DND-41 (cell line): ENCODE data around the gene FLNA.

Experiments
- ATAC-seq: fragments of 200-7000 bp; cut with Tn5 transposase; 3 replicates; pipeline ENCODE4 v1.9.1; 2021; ENCODE audit warnings: low read depth; ENCODE audit not compliant: insufficient read depth
- DNase-seq: peaks from one replicate; pipeline ENCODE4 v3.0.0-alpha.2; 2020
- H2AFZ ChIP-seq: 2 replicates; pipeline ENCODE4 v1.6.0; 2012; ENCODE audit warnings: low read depth, low read length
- H3K27ac ChIP-seq: 2 replicates; pipeline ENCODE4 v1.5.1; 2012; ENCODE audit warnings: low read length, inconsistent platforms
- H3K27me3 ChIP-seq: fragments of 200-600 bp; sonication (generic); 2 replicates; pipeline ENCODE4 v1.6.0; 2012; ENCODE audit warnings: low read length, mild to moderate bottlenecking, inconsistent platforms; ENCODE audit not compliant: insufficient read depth, poor library complexity
- H3K36me3 ChIP-seq: 2 replicates; pipeline ENCODE4 v1.5.1; 2012; ENCODE audit warnings: low read length, inconsistent platforms; ENCODE audit not compliant: insufficient read depth
- H3K4me1 ChIP-seq: 2 replicates; pipeline ENCODE4 v1.5.1; 2012; ENCODE audit warnings: mild to moderate bottlenecking, low read length; ENCODE audit not compliant: insufficient read depth
- H3K4me2 ChIP-seq: 2 replicates; pipeline ENCODE4 v1.6.0; 2012; ENCODE audit warnings: mild to moderate bottlenecking, moderate library complexity, low read length, inconsistent platforms; ENCODE audit not compliant: insufficient read depth
- H3K4me3 ChIP-seq, 2 experiments: fragments of 200-600 bp in 1 of 2; shearing (Covaris generic) in 1 of 2; 2 replicates each; pipeline ENCODE4 v1.5.1; 2012 to 2016; ENCODE audit warnings: inconsistent platforms in 2 of 2, low read length in 2 of 2, mild to moderate bottlenecking in 2 of 2, low read depth in 1 of 2, moderate library complexity in 1 of 2
- H3K79me2 ChIP-seq: 2 replicates; pipeline ENCODE4 v1.6.0; 2012; ENCODE audit warnings: low read length, inconsistent platforms; ENCODE audit not compliant: insufficient read depth
- H3K9ac ChIP-seq: 2 replicates; pipeline ENCODE4 v1.6.0; 2012; ENCODE audit warnings: low read depth, mild to moderate bottlenecking, inconsistent platforms, low read length, moderate library complexity
- H3K9me3 ChIP-seq: 2 replicates; pipeline ENCODE4 v1.5.1; 2012; ENCODE audit warnings: low read length, moderate library complexity, mild to moderate bottlenecking, inconsistent platforms; ENCODE audit not compliant: insufficient read depth, severe bottlenecking
- H4K20me1 ChIP-seq: 2 replicates; pipeline ENCODE4 v1.6.0; 2012; ENCODE audit warnings: low read length; ENCODE audit not compliant: insufficient read depth
- EZH2 ChIP-seq: IDR thresholded peaks from 3 replicates; pipeline ENCODE4 v1.6.1; 2012; ENCODE audit warnings: borderline replicate concordance, low read depth, mild to moderate bottlenecking, moderate library complexity, low read length, inconsistent platforms; ENCODE audit not compliant: severe bottlenecking
- TF ChIP-seq, protein P1 (sequence below): IDR thresholded peaks from 2 replicates; pipeline ENCODE4 v1.5.1; 2012; ENCODE audit warnings: borderline replicate concordance, low read length, moderate library complexity, mild to moderate bottlenecking; ENCODE audit not compliant: poor library complexity, severe bottlenecking; ENCODE audit errors: extremely low read depth

Gene FLNA

DNA sequence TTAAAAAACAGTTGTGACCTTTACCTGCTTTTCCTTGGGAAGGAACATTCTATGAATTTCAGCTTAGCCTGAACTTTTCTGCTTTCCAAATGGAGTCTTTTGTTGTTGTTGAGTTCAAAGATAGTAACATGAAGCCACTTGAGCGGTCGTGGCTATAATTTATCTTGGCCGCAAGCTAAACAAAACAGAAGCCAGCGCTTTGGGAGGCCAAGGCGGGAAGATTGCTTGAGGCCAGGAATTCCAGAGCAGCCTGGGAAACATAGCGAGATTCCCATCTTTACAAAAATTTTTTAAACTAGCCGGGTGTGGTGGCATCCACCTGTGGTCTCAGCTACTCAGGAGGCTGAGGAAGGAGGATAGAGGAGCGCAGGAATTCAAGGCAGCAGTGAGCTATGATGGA is 48.9 kb downstream of the FLNA start:
- Histone ChIP-seq H3K4me1 (peaks cover 12% of the 10 kb centered on the region), H4K20me1 (no peaks in the 10 kb centered on the region), H3K9me3 (no peaks in the 10 kb centered on the region), H3K27me3 (no peaks in the 10 kb centered on the region), H3K4me2 (no peak overlapping the region), H3K36me3 (no peaks in the 10 kb centered on the region), H3K79me2 (no peaks in the 10 kb centered on the region), H2AFZ (no peak overlapping the region), H3K9ac (no peak overlapping the region), H3K4me3 (no peak overlapping the region), H3K27ac (no peak overlapping the region)
- DNase-seq (no peak), ATAC-seq (no peak)
- TF ChIP-seq, protein P1, sequence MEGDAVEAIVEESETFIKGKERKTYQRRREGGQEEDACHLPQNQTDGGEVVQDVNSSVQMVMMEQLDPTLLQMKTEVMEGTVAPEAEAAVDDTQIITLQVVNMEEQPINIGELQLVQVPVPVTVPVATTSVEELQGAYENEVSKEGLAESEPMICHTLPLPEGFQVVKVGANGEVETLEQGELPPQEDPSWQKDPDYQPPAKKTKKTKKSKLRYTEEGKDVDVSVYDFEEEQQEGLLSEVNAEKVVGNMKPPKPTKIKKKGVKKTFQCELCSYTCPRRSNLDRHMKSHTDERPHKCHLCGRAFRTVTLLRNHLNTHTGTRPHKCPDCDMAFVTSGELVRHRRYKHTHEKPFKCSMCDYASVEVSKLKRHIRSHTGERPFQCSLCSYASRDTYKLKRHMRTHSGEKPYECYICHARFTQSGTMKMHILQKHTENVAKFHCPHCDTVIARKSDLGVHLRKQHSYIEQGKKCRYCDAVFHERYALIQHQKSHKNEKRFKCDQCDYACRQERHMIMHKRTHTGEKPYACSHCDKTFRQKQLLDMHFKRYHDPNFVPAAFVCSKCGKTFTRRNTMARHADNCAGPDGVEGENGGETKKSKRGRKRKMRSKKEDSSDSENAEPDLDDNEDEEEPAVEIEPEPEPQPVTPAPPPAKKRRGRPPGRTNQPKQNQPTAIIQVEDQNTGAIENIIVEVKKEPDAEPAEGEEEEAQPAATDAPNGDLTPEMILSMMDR = no peak
- TF ChIP-seq EZH2 = no peak

DNA sequence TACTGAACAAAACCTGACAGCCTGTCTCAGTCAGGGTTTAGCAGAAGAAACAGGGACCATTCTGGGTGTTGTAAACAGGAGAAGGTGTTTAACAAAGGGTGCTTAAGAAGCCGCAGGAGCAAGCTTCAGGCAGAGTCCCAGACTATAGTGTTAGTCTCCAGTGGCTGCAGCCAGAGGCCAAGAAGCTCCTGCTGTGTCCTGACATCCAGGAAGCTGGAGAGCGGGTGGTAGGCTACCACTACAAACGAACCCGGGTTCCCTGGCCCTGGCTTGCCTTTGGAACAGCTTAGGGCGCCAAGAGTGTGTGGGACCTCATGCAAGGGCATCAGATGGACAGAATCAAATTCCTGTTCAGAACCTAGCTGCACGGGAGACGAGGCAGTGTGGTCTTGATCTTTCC is 50.9 kb downstream of the FLNA start:
- no peak for ATAC-seq
- Histone ChIP-seq H3K27me3 (no peaks in the 10 kb centered on the region), H3K9me3 (no peaks in the 10 kb centered on the region), H4K20me1 (no peaks in the 10 kb centered on the region), H3K4me2 (no peak overlapping the region), H3K9ac (no peak overlapping the region), H3K36me3 (no peaks in the 10 kb centered on the region), H2AFZ (no peak overlapping the region), H3K27ac (no peak overlapping the region), H3K4me1 (peaks cover 12% of the 10 kb centered on the region), H3K4me3 (no peak overlapping the region), H3K79me2 (no peaks in the 10 kb centered on the region)
- no peak for TF ChIP-seq EZH2
- TF ChIP-seq, protein P1 = no peak
- no peak for DNase-seq

DNA sequence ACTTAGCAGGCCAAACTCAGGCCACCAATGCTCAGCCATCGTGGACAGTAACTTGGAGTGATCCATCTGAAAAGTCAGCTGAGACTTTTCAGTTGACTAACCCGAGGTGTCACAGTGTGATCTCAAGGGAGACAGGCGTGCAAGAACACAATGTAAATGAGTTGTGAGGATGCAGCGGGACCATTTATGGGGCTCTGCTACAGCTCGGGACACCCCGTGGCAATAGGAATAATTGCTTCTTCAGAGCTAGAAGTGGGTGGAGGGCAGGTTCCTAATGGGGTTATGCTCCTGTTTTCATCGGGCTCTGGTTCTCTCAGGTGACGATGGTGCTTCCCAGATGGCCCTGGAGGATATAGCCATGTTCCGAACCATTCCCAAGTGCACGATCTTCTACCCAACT is 51.5 kb downstream of the FLNA start:
- TF ChIP-seq, protein P1 = no peak
- no peak for TF ChIP-seq EZH2
- Histone ChIP-seq H3K36me3 (no peaks in the 10 kb centered on the region), H3K27ac (no peak overlapping the region), H3K9me3 (no peaks in the 10 kb centered on the region), H3K27me3 (no peaks in the 10 kb centered on the region), H3K4me3 (no peak overlapping the region), H3K9ac (no peak overlapping the region), H3K4me2 (no peak overlapping the region), H2AFZ (no peak overlapping the region), H4K20me1 (no peaks in the 10 kb centered on the region), H3K4me1 (peaks cover 12% of the 10 kb centered on the region), H3K79me2 (no peaks in the 10 kb centered on the region)
- no peak for DNase-seq
- no peak for ATAC-seq

DNA sequence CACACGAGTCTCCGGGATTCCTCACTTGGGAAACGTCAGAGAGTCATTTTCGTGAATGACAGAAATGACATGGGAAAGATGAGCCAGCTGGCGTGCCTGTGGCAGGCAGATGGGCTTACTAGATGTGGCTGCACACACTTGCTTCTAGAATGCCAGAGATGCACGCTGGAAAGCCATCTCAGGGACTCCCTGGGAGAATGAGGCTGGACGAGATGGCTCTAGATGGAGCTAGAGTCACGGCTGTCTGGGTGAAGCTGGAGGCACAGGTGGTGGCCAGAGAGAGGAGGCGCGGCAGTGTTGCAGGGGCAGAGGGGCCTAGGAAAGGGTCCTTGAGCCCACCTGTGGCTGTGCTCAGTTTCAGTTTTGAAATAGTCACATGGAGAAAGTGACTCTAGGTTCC is 52.8 kb downstream of the FLNA start:
- Histone ChIP-seq H3K36me3 (no peaks in the 10 kb centered on the region), H3K9me3 (no peaks in the 10 kb centered on the region), H2AFZ (no peak overlapping the region), H3K27me3 (no peaks in the 10 kb centered on the region), H3K4me2 (no peak overlapping the region), H3K4me3 (no peak overlapping the region), H4K20me1 (no peaks in the 10 kb centered on the region), H3K79me2 (no peaks in the 10 kb centered on the region), H3K9ac (no peak overlapping the region), H3K4me1 (peaks cover under 1% of the 10 kb centered on the region; the same call in 1 of the 2 replicates), H3K27ac (no peak overlapping the region)
- ATAC-seq = no peak
- DNase-seq = no peak
- TF ChIP-seq, protein P1 = no peak
- no peak for TF ChIP-seq EZH2
